HUDEP-2 (cell line): ENCODE measurements around the gene ZNF628.
A peak's percentile ranks its signal among the peaks of the same experiment; 100 is the strongest.

Experiments used
- DNase-seq, 76 experiments: peaks; one replicate each; lab custom pipeline; 2025; ENCODE audit not compliant: unreplicated experiment in 76 of 76; lab: John Stamatoyannopoulos, UW

The ZNF628 gene

DNA sequence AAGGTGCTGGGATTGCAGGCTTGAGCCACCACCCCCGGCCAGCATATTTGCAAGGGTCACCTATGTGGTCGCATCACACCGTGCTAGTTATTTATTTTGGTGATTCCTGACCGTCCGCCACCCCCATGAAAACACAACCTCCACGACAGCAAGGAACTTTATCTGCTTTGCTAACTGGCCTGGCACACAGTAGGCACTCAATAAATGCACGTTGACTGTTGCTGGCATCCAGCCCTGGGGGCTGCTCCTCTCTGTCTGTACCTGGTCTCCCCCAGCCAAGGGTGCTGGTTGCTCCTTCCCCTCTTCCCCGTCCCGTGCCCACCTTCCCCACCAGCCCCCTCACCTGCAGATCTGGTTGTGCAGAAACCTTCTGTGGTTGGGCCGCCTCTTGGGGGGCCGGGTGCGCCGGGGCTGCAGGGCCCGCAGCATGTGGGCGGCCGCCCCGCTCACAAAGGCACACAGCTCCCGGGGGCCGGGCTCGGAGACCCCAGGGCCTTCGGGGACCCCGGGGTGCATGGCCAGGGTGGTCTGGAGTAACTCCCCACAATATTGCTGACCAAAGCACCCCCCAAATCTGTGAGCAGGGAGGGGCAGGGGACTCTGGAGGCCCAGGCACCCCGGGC, 12.3 kb upstream of the ZNF628 start:
- no peak for DNase-seq

- DNase-seq: no peak
Measured at GRCh38 chr19:55464662-55465054, 11.8 kb upstream of the ZNF628 start, which contains the start of gene C19orf85. Gene C19orf85 (minus strand): TSS chr19:55464751. CDS start chr19:55464554, 197 bp downstream.

DNA sequence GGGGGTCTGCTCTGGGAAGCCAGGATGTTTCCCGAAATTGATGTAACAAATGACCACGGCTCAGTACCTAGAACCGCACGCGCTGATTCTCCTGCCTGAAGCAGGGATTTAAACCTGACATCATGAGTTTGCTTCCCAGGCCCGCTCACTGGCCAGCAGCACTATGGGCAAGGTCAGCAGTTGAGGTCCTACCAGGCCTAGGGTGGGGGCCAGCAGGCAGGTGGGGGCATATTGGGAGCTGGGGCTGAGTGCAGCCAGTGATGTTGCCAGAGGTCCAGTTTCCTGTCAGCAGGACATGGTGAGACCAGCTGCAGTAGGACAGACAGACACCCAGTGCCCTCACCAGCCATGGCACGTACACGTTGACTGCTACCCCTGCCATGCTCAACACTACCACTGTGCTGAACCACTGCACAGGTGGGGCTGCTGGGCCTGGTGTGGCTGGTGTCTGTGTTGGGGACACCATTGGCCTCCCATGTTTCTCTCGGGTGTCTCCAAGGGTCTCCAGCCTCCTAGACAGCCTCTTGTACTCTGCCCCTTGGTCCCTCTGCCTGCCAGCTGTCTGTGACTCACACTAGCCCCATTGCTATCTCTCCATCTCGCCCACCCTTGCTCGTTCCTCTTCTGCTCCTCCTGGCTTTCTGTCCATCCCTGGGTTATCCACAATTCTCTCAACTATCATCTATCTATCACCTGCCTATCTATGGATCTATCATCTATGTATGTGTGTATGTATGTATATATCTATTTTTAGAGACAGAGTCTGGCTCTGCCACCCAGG, 10.8 kb upstream of the ZNF628 start:
- DNase-seq: peak in 17 of 76 experiments; percentile 18 to 63 (median 33)

DNA sequence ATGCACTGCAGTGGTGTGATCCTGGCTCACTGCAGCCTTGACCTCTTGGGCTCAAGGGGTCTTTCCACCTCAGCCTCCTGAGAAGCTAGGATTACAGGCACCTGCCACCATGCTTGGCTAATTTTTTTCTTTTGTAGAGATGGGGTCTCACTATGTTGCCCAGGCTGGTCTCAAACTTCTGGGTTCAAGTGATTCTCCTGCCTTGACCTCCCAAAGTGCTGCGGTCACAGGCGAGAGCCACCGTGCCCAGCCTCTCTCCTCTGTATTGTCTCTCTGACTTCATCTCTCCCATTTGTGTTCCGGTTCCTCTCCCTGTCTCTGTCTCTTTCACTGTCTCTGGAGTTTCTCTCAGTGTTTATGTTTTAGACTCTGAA, 10.2 kb upstream of the ZNF628 start:
- DNase-seq: no peak

DNA sequence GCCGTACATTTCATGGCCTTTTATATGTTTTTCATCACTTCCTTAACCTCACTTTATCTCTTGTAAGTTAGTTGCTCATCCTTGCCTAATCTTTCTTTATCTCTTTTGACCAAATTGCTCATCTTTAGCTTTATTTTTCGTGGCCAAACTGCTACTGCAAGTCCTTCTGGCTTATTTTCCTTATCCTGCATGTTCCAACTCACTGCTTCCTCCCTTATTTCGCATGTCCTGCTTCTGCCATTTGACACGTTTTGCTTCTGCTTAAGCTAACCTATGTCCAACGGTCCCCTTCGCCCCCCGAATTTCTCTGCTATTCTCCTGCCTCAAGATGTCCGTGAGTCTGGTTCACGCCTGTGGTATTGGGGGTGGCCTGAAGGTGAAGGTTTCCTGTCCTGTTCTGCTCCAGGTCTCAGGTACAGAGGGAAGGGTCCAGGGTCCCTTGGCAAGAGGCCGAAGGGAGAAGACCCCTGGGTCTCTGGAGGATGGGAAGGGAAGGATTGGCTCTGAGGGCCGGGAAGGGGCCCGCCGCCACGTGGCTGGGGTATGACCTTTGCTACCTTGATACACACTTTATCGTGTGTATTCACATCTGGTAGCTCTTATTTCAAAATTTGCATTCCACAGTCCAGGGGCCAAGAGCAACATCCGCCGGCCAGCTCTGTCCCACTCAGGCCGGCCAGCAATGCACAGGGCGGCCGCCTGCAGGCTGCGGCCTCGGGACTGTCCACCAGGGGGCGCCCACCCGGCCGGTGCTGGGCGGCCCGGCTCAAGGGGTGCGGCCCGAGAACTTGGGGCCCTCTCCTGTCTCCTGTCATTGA, 9.0 kb upstream of the ZNF628 start:
- DNase-seq: peak in 71 of 76 experiments; percentile 36 to 98 (median 78)

GRCh38 chr19:55468054-55468393, 8.4 kb upstream of the ZNF628 start:
- DNase-seq: no peak

DNA sequence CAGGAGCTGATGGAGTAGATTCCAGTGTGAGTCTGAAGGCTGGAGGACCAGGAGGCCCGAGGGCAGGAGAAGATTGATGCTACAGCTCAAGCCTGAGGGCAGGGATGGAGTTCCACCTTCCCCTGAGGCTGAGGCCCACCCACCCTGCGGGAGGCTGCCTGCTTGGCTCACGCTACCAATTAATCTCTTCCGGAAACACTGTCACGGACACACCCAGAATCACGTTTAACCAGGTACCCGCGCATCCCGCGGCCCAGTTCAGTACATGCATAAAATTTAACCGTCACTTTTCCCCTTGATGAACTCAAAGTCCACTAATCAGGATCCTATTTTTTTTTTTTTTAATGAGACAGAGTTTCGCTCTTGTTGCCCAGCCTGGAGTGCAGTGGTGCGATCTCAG, 5.2 kb upstream of the ZNF628 start:
- DNase-seq: no peak

- no peak for DNase-seq
Measured at GRCh38 chr19:55472463-55472862, 4.0 kb upstream of the ZNF628 start.

GRCh38 chr19:55473225-55474012, 3.0 kb upstream of the ZNF628 start:
- peak in 12 of 76 experiments; percentile 16 to 49 (median 27) for DNase-seq

DNA sequence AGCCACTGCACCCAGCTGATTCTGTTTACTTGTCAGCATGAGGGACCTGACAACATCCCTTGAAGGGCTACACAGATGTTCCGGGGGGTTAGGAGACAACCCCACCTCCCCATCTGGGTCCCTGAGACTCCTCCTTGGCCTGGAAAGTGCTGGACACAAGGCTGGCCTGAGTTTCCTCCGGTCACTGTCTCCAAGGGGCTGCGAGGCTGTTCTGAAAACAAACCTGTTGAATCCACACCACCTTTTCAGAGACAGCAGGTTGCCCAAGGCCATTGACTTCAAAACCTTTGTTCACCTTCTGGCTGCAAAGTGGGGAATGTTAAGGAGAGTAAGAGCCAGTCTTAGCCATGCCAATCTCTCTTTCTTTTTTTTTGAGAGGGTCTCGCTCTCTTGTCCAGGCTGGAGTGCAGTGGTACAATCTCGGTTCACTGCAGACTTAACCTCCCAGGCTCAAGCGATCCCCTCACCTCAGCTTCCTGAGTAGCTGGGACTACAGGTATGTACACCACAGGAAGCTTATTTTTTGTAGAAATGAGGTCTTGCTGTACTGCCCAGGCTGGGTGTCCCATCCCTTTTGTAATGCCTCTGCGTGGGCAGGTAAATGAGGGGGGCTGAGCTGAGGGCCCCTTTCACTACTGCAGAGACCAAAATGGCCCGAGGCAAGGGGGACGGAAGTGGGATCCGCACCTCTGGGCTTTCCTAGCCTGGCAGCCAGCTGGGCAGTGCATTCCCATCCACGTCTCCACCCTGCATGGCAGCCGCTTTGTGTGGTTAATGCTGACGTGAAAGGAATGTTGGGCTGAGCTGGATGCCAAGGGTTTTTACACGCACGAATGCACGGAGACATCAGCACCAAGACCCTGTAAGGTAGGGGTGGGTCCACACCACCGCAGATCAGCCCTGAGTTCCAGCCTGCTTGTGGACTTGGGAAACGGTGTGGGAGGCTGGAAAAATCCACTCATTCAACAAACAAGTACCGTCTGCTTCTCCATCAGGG, 1.9 kb upstream of the ZNF628 start:
- no peak for DNase-seq

DNA sequence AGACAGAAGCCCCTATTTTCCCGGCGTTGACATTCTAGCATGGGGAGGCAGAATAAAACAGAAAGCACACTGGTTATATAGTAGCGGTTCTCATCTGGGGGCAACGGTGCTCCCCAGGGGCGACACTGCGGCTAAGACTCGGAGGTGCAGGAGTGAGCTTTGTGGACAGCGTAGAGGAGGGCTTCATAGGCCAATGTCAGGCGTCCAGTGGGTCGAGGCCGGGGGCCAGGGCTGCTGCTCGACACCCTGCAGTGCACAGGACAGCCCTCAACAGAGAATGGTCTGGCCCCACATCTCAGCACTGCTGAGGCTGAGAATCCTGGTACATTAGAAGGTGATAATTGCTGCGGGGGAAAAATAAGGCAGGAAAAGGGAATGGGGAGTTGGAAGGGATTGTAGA, 1.5 kb downstream of the ZNF628 start:
- DNase-seq: no peak

GRCh38 chr19:55478364-55478763, 1.9 kb downstream of the ZNF628 start:
- DNase-seq: no peak

DNA sequence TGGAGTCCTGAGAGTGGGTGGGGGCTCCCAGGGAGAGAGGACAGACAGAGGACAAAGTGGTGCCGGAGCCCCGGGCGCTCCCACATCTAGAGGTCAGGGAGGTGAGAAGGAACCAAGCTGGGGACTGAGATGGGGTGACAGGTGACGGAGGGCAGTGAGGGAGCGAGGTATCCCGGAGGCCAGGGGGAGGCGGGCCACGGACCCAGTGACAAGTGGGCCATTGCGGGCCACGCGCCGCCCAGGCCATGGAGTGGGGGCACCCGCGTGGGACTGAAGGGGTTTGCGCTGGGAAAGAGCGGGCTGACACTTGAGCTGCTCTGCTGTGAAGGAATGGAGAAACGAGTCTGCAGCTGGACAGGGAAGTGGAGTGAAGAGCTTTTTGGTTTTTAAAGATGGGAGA, 2.6 kb downstream of the ZNF628 start:
- no peak for DNase-seq

GRCh38 chr19:55479451-55480230, 3.2 kb downstream of the ZNF628 start:
- peak in 1 of 76 experiments; percentile 13 for DNase-seq

- DNase-seq: no peak
Measured at GRCh38 chr19:55481148-55481793, 4.9 kb downstream of the ZNF628 start.

DNA sequence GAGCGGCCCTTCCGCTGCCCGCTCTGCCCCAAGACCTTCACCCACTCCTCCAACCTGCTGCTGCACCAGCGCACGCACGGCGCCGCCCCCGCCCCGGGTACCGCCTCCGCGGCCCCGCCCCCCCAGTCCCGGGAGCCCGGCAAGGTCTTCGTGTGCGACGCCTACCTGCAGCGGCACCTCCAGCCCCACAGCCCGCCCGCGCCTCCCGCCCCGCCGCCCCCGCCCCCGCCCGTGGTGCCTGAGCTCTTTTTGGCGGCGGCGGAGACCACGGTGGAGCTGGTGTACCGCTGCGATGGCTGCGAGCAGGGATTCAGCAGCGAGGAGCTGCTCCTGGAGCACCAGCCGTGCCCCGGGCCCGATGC, 5.4 kb downstream of the ZNF628 start:
- no peak for DNase-seq

- DNase-seq: no peak
Measured at GRCh38 chr19:55482156-55482961, 5.9 kb downstream of the ZNF628 start.
